Fibroblast of skin of left quadriceps (primary cell): ENCODE data around the gene SKIDA1.
A peak's percentile ranks its signal among the peaks of the same experiment; 100 is the strongest.
"Not testable (repeated sequence)": the region's sequence is repeated elsewhere in the genome, so short reads cannot be mapped to it uniquely, and the experiment has no call there.

ENCODE experiments used
- DNase-seq, 2 experiments: peaks; one replicate each; pipeline ENCODE4 v3.0.0-alpha.2; 2013; ENCODE audit warnings: low read depth in 2 of 2

SKIDA1 gene

GRCh38 chr10:21525367-21526187 is at the start of gene SKIDA1:
TSS of gene SKIDA1 (minus strand) at chr10:21525682. CDS start at chr10:21517822, 7,860 bp downstream.
- DNase-seq: peak; percentile 93 to 95

- not testable (repeated sequence) for DNase-seq
These were observed 49.0 kb upstream of the SKIDA1 start for GRCh38 chr10:21574514-21574913.

GRCh38 chr10:21572578-21572977 is 47.1 kb upstream of the SKIDA1 start:
- DNase-seq: no peak

- DNase-seq: no peak
These were observed 45.5 kb upstream of the SKIDA1 start for GRCh38 chr10:21570761-21571521.

GRCh38 chr10:21558984-21559383 is 33.5 kb upstream of the SKIDA1 start:
- DNase-seq: not testable (repeated sequence)

- no peak for DNase-seq
These were observed 31.0 kb upstream of the SKIDA1 start for GRCh38 chr10:21556527-21556926.

GRCh38 chr10:21552638-21553037 is 27.2 kb upstream of the SKIDA1 start:
- no peak for DNase-seq

- DNase-seq: no peak
These were observed 21.8 kb upstream of the SKIDA1 start for GRCh38 chr10:21547246-21547645.

GRCh38 chr10:21540701-21541100 is 15.2 kb upstream of the SKIDA1 start:
- DNase-seq: not testable (repeated sequence)

- no peak for DNase-seq
These were observed 11.4 kb upstream of the SKIDA1 start for GRCh38 chr10:21536874-21537273.

GRCh38 chr10:21535976-21536375 is 10.5 kb upstream of the SKIDA1 start:
- DNase-seq: not testable (repeated sequence)

- no peak for DNase-seq
These were observed 10.0 kb upstream of the SKIDA1 start for GRCh38 chr10:21535494-21535965.

- DNase-seq: no peak
These were observed 9.4 kb upstream of the SKIDA1 start for GRCh38 chr10:21534604-21535493.

- DNase-seq: no peak
These were observed 8.8 kb upstream of the SKIDA1 start for GRCh38 chr10:21534280-21534586.

GRCh38 chr10:21533467-21534279 is 8.2 kb upstream of the SKIDA1 start, which contains the start of gene MLLT10:
TSS of gene MLLT10 (plus strand) at chr10:21534232. CDS start at chr10:21534645, 413 bp downstream.
- peak; percentile 94 to 95 for DNase-seq

- DNase-seq: no peak
These were observed 7.4 kb upstream of the SKIDA1 start for GRCh38 chr10:21532694-21533466.

- no peak for DNase-seq
These were observed 5.7 kb upstream of the SKIDA1 start for GRCh38 chr10:21531164-21531563.

GRCh38 chr10:21530641-21531040 is 5.2 kb upstream of the SKIDA1 start:
- DNase-seq: no peak

GRCh38 chr10:21530168-21530567 is 4.7 kb upstream of the SKIDA1 start:
- DNase-seq: no peak
